ENCODE results near the gene EVI2B.

- TF ChIP-seq SIN3A (IDR thresholded peaks at IDR 0.05; ENCODE audit: borderline replicate concordance, insufficient read depth, low read length) (no peak), TAF1 (IDR thresholded peaks at IDR 0.05; ENCODE audit: borderline replicate concordance, insufficient read depth, low read length) (no peak)
Measured at GRCh38 chr17:31310886-31311285, 3.0 kb downstream of the EVI2B start.

All from PFSK-1 (cell line).